Suprapubic skin (tissue), 3 donors: ENCODE results near the gene CHST15.

ENCODE experiments used
- CTCF ChIP-seq, 2 donors: fragments of 200-600 bp in 1 of 2; fragments of 450-650 bp in 1 of 2; sonication (generic) in 1 of 2; IDR thresholded peaks; one replicate each; pipeline ENCODE4 v1.5.1; 2016 to 2019; ENCODE audit warnings: antibody characterized with exemption in 2 of 2, mild to moderate bottlenecking in 1 of 2, moderate library complexity in 1 of 2
- POLR2A ChIP-seq, 2 donors: fragments of 450-650 bp; IDR thresholded peaks; one replicate each; pipeline ENCODE4 v1.6.1; 2017; ENCODE audit warnings: antibody characterized with exemption in 2 of 2, mild to moderate bottlenecking in 2 of 2, moderate library complexity in 2 of 2

DNA sequence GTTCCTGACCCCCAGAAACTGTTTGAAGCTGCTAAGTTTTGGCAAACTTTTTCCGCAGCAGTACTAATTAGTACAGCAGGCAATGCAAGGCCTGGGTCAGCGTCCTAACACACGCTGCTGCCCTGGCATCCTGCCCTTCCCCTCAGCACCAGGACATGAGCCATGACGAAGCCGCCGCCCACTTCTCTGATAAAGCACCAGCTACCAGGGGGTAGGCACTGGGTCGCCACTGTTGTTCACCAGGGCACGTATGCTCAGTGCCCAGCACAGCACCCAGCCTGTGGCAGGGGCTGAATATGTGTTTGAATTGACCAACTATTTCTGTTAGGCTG lies 59.5 kb downstream of the CHST15 start:
- TF ChIP-seq CTCF (IDR thresholded peaks at IDR 0.05) (no peak), POLR2A (IDR thresholded peaks at IDR 0.05) (no peak)
